ENCODE measurements around the gene DDX49. TPM values are rescaled to one million over a fixed set of nuclear protein-coding genes. Genes with fewer than 3 reads are reported as not detected.
A peak's percentile ranks its signal among the peaks of the same experiment; 100 is the strongest.

The DDX49 gene
- total and polyA plus RNA-seq, 8 donors: 17.5 to 42.2 (median 24.5) TPM

- H3K27me3 ChIP-seq: no peaks in the 10 kb centered on the region
- H3K9me3 ChIP-seq: no peaks in the 10 kb centered on the region
- no peak for FAIRE-seq
- no peak overlapping the region for H3K4me3 ChIP-seq
- DNase-seq: peak in 2 of 6 donors; percentile 22 to 60
- intact Hi-C loops (cut with DNase I): no loop called here
- no peak for ATAC-seq
- WGBS, 2 donors: 90 to 91% methylated on average over 29 of the region's 29 CpGs
- no peak overlapping the region for H3K27ac ChIP-seq
- no peak for TF ChIP-seq CTCF (IDR thresholded peaks at IDR 0.05)
- peaks cover 5 to 38% (median 11%) of the 10 kb centered on the region in 3 donors for H3K36me3 ChIP-seq
- no peaks in the 10 kb centered on the region for H3K4me1 ChIP-seq
Observed at GRCh38 chr19:18903156-18904037, 16.1 kb upstream of the DDX49 start.

- ATAC-seq: no peak
- intact Hi-C loops (cut with DNase I): no loop called here
- H3K36me3 ChIP-seq: peaks cover 5 to 32% (median 11%) of the 10 kb centered on the region in 3 donors
- no peak for FAIRE-seq
- H3K27me3 ChIP-seq: no peaks in the 10 kb centered on the region
- WGBS, 2 donors: 92 to 94% methylated on average over 25 of the region's 25 CpGs
- DNase-seq: peak in 2 of 6 donors; percentile 32 to 73
- no peaks in the 10 kb centered on the region for H3K9me3 ChIP-seq
- H3K27ac ChIP-seq: no peak overlapping the region
- no peak for TF ChIP-seq CTCF (IDR thresholded peaks at IDR 0.05)
- H3K4me3 ChIP-seq: no peak overlapping the region
- no peaks in the 10 kb centered on the region for H3K4me1 ChIP-seq
Observed at GRCh38 chr19:18904334-18905057, 15.0 kb upstream of the DDX49 start.

- Histone ChIP-seq H3K9me3 (no peaks in the 10 kb centered on the region), H3K4me1 (no peaks in the 10 kb centered on the region), H3K27me3 (no peaks in the 10 kb centered on the region), H3K36me3 (peaks cover 5 to 29% (median 8%) of the 10 kb centered on the region in 3 donors), H3K4me3 (no peak overlapping the region), H3K27ac (no peak overlapping the region)
- DNase-seq (peak in 1 of 6 donors; percentile 20), ATAC-seq (no peak), FAIRE-seq (no peak)
- TF ChIP-seq CTCF (IDR thresholded peaks at IDR 0.05): no peak
- WGBS, 2 donors: 90 to 92% methylated on average over 8 of the region's 8 CpGs
- intact Hi-C loops (cut with DNase I): no loop called here
Observed at GRCh38 chr19:18905058-18905456, 14.5 kb upstream of the DDX49 start.

GRCh38 chr19:18905513-18906236 lies 13.8 kb upstream of the DDX49 start:
- Histone ChIP-seq H3K4me3 (no peak overlapping the region), H3K4me1 (no peaks in the 10 kb centered on the region), H3K36me3 (peaks cover 5 to 26% (median 6%) of the 10 kb centered on the region in 3 donors), H3K27ac (no peak overlapping the region), H3K9me3 (no peaks in the 10 kb centered on the region), H3K27me3 (no peaks in the 10 kb centered on the region)
- TF ChIP-seq CTCF (IDR thresholded peaks at IDR 0.05): no peak
- intact Hi-C loops (cut with DNase I): no loop called here
- 88 to 92% methylated on average over 25 to 26 of the region's 26 CpGs for WGBS, 2 donors
- no peak for ATAC-seq
- FAIRE-seq: no peak
- peak in 1 of 6 donors; percentile 20 for DNase-seq
